ENCODE results near the gene PHEX.

PHEX gene

GRCh38 chrX:22206781-22207180 is 174.7 kb downstream of the PHEX start:
- Histone ChIP-seq H3K27me3 (replicated peaks in 2 of 5; ENCODE audit: control insufficient read depth in 4 of 5, insufficient read depth in 5 of 5, low read length in 4 of 5) (peaks cover 0 to 2% (median 0%) of the 10 kb centered on the region in 5 experiments), H3K4me1 (ENCODE audit: control extremely low read depth in 1 of 4, control insufficient read depth in 4 of 4, insufficient read depth in 4 of 4, low read length in 3 of 4) (no peaks in the 10 kb centered on the region), H3K36me3 (ENCODE audit: control insufficient read depth in 4 of 4, insufficient read depth in 4 of 4, low read length in 3 of 4) (no peaks in the 10 kb centered on the region), H3K27ac (ENCODE audit: insufficient read depth in 1 of 2, low read depth in 1 of 2, low read length in 2 of 2, poor library complexity in 1 of 2, severe bottlenecking in 2 of 2) (no peak overlapping the region), H3K9me3 (ENCODE audit: control extremely low read depth in 1 of 5, control insufficient read depth in 4 of 5, insufficient read depth in 2 of 5, low read depth in 1 of 5, low read length in 4 of 5) (no peaks in the 10 kb centered on the region), H3K4me3 (ENCODE audit: control insufficient read depth in 1 of 7, extremely low read depth in 1 of 7, insufficient read depth in 4 of 7, low read depth in 2 of 7, low read length in 6 of 7) (no peak overlapping the region)
- no peak for DNase-seq
- ChIA-PET CTCF (no interaction called here), POLR2A (no interaction called here)
- WGBS (ENCODE audit: insufficient coverage) = no CpG with 5 or more reads among the region's 1 CpG

- Histone ChIP-seq H3K36me3 (ENCODE audit: control insufficient read depth in 4 of 4, insufficient read depth in 4 of 4, low read length in 3 of 4) (no peaks in the 10 kb centered on the region), H3K4me3 (ENCODE audit: control insufficient read depth in 1 of 7, extremely low read depth in 1 of 7, insufficient read depth in 4 of 7, low read depth in 2 of 7, low read length in 6 of 7) (no peak overlapping the region), H3K9me3 (ENCODE audit: control extremely low read depth in 1 of 5, control insufficient read depth in 4 of 5, insufficient read depth in 2 of 5, low read depth in 1 of 5, low read length in 4 of 5) (no peaks in the 10 kb centered on the region), H3K4me1 (ENCODE audit: control extremely low read depth in 1 of 4, control insufficient read depth in 4 of 4, insufficient read depth in 4 of 4, low read length in 3 of 4) (no peaks in the 10 kb centered on the region), H3K27me3 (replicated peaks in 2 of 5; ENCODE audit: control insufficient read depth in 4 of 5, insufficient read depth in 5 of 5, low read length in 4 of 5) (peaks cover 0 to 2% (median 0%) of the 10 kb centered on the region in 5 experiments), H3K27ac (ENCODE audit: insufficient read depth in 1 of 2, low read depth in 1 of 2, low read length in 2 of 2, poor library complexity in 1 of 2, severe bottlenecking in 2 of 2) (no peak overlapping the region)
- ChIA-PET POLR2A (interaction anchor here (0.7 kb wide), 1 partner anchor 473 kb away, joined by 3 read pairs; no protein-coding TSS in a partner anchor), CTCF (no interaction called here)
- 95% methylated on average over 2 of the region's 2 CpGs for WGBS (ENCODE audit: insufficient coverage)
- DNase-seq = no peak
These were observed 188.8 kb downstream of the PHEX start for GRCh38 chrX:22220941-22221340.

DNA sequence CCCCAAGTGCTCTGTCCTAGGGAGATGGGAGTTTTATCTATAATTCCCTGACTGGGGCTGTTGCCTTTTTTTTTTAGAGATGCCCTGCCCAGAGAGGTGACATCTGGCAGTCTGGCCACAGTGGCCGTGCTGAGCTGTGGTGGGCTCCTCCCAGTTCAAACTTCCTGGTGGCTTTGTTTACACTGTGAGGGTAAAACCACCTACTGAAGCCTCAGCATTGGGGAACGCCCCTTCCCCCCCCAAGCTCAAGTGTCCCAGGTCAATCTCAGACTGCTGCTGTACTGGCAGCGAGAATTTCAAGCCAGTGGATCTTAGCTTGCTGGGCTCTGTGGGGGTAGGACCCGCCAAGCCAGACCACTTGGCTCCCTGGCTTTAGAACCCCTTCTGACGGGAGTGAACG is 202.3 kb downstream of the PHEX start:
- POLR2A ChIA-PET = no interaction called here
- H3K4me3 ChIP-seq (ENCODE audit: control insufficient read depth in 1 of 7, extremely low read depth in 1 of 7, insufficient read depth in 4 of 7, low read depth in 2 of 7, low read length in 6 of 7) = no peak overlapping the region

GRCh38 chrX:22237479-22237878 is 205.4 kb downstream of the PHEX start:
- CTCF ChIA-PET = no interaction called here
- no peak for DNase-seq
- POLR2A ChIA-PET = no interaction called here
- Histone ChIP-seq H3K27ac (ENCODE audit: insufficient read depth in 1 of 2, low read depth in 1 of 2, low read length in 2 of 2, poor library complexity in 1 of 2, severe bottlenecking in 2 of 2) (no peak overlapping the region), H3K27me3 (replicated peaks in 2 of 5; ENCODE audit: control insufficient read depth in 4 of 5, insufficient read depth in 5 of 5, low read length in 4 of 5) (no peaks in the 10 kb centered on the region), H3K36me3 (ENCODE audit: control insufficient read depth in 4 of 4, insufficient read depth in 4 of 4, low read length in 3 of 4) (no peaks in the 10 kb centered on the region), H3K4me1 (ENCODE audit: control extremely low read depth in 1 of 4, control insufficient read depth in 4 of 4, insufficient read depth in 4 of 4, low read length in 3 of 4) (no peaks in the 10 kb centered on the region), H3K9me3 (ENCODE audit: control extremely low read depth in 1 of 5, control insufficient read depth in 4 of 5, insufficient read depth in 2 of 5, low read depth in 1 of 5, low read length in 4 of 5) (no peaks in the 10 kb centered on the region), H3K4me3 (ENCODE audit: control insufficient read depth in 1 of 7, extremely low read depth in 1 of 7, insufficient read depth in 4 of 7, low read depth in 2 of 7, low read length in 6 of 7) (no peak overlapping the region)
- 84% methylated on average over 2 of the region's 2 CpGs for WGBS (ENCODE audit: insufficient coverage)

More for the DNA sequence above, 202.3 kb downstream of the PHEX start:
- no peaks in the 10 kb centered on the region for H3K9me3 ChIP-seq (ENCODE audit: control extremely low read depth in 1 of 5, control insufficient read depth in 4 of 5, insufficient read depth in 2 of 5, low read depth in 1 of 5, low read length in 4 of 5)
- 58% methylated on average over 4 of the region's 6 CpGs for WGBS (ENCODE audit: insufficient coverage)
- H3K27me3 ChIP-seq (replicated peaks in 2 of 5; ENCODE audit: control insufficient read depth in 4 of 5, insufficient read depth in 5 of 5, low read length in 4 of 5) = no peaks in the 10 kb centered on the region
- no peak for DNase-seq
- no peaks in the 10 kb centered on the region for H3K4me1 ChIP-seq (ENCODE audit: control extremely low read depth in 1 of 4, control insufficient read depth in 4 of 4, insufficient read depth in 4 of 4, low read length in 3 of 4)
- H3K27ac ChIP-seq (ENCODE audit: insufficient read depth in 1 of 2, low read depth in 1 of 2, low read length in 2 of 2, poor library complexity in 1 of 2, severe bottlenecking in 2 of 2) = no peak overlapping the region
- no peaks in the 10 kb centered on the region for H3K36me3 ChIP-seq (ENCODE audit: control insufficient read depth in 4 of 4, insufficient read depth in 4 of 4, low read length in 3 of 4)
- CTCF ChIA-PET = no interaction called here

- 60% methylated on average over 1 of the region's 2 CpGs for WGBS (ENCODE audit: insufficient coverage)
- ChIA-PET CTCF (no interaction called here), POLR2A (no interaction called here)
- no peak for DNase-seq
- H3K4me1 ChIP-seq (ENCODE audit: control extremely low read depth in 1 of 4, control insufficient read depth in 4 of 4, insufficient read depth in 4 of 4, low read length in 3 of 4) = no peaks in the 10 kb centered on the region
- no peaks in the 10 kb centered on the region for H3K9me3 ChIP-seq (ENCODE audit: control extremely low read depth in 1 of 5, control insufficient read depth in 4 of 5, insufficient read depth in 2 of 5, low read depth in 1 of 5, low read length in 4 of 5)
- H3K27me3 ChIP-seq (replicated peaks in 2 of 5; ENCODE audit: control insufficient read depth in 4 of 5, insufficient read depth in 5 of 5, low read length in 4 of 5) = no peaks in the 10 kb centered on the region
- no peak overlapping the region for H3K27ac ChIP-seq (ENCODE audit: insufficient read depth in 1 of 2, low read depth in 1 of 2, low read length in 2 of 2, poor library complexity in 1 of 2, severe bottlenecking in 2 of 2)
- H3K4me3 ChIP-seq (ENCODE audit: control insufficient read depth in 1 of 7, extremely low read depth in 1 of 7, insufficient read depth in 4 of 7, low read depth in 2 of 7, low read length in 6 of 7) = no peak overlapping the region
- no peaks in the 10 kb centered on the region for H3K36me3 ChIP-seq (ENCODE audit: control insufficient read depth in 4 of 4, insufficient read depth in 4 of 4, low read length in 3 of 4)
These were observed 214.5 kb downstream of the PHEX start for GRCh38 chrX:22246620-22247019.

DNA sequence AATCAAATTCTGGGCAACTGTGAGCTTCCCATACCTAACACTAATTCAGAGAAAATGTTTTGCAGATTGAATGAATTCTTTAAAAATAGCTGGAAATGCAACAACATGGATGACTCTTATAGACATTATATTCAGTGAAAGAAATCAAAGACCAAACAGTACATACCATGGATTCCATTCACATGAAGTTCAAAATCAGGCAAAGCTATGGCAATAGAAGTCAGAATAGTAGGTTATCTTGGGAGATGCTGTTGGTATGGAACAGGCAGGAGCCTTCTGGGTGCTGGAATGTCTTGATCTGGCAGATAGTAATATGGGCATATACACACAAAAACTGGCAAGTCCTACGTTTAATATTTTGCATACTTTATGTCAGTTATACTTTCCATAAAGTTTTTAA is 215.0 kb downstream of the PHEX start:
- Histone ChIP-seq H3K27me3 (replicated peaks in 2 of 5; ENCODE audit: control insufficient read depth in 4 of 5, insufficient read depth in 5 of 5, low read length in 4 of 5) (no peaks in the 10 kb centered on the region), H3K36me3 (ENCODE audit: control insufficient read depth in 4 of 4, insufficient read depth in 4 of 4, low read length in 3 of 4) (no peaks in the 10 kb centered on the region), H3K4me1 (ENCODE audit: control extremely low read depth in 1 of 4, control insufficient read depth in 4 of 4, insufficient read depth in 4 of 4, low read length in 3 of 4) (no peaks in the 10 kb centered on the region), H3K4me3 (ENCODE audit: control insufficient read depth in 1 of 7, extremely low read depth in 1 of 7, insufficient read depth in 4 of 7, low read depth in 2 of 7, low read length in 6 of 7) (no peak overlapping the region), H3K9me3 (ENCODE audit: control extremely low read depth in 1 of 5, control insufficient read depth in 4 of 5, insufficient read depth in 2 of 5, low read depth in 1 of 5, low read length in 4 of 5) (no peaks in the 10 kb centered on the region), H3K27ac (ENCODE audit: insufficient read depth in 1 of 2, low read depth in 1 of 2, low read length in 2 of 2, poor library complexity in 1 of 2, severe bottlenecking in 2 of 2) (no peak overlapping the region)
- DNase-seq = no peak
- WGBS (ENCODE audit: insufficient coverage) = no CpG with 5 or more reads among the region's 1 CpG
- ChIA-PET POLR2A (no interaction called here), CTCF (no interaction called here)

- ChIA-PET POLR2A (no interaction called here), CTCF (no interaction called here)
- H3K9me3 ChIP-seq (ENCODE audit: control extremely low read depth in 1 of 5, control insufficient read depth in 4 of 5, insufficient read depth in 2 of 5, low read depth in 1 of 5, low read length in 4 of 5) = no peaks in the 10 kb centered on the region
- no peaks in the 10 kb centered on the region for H3K27me3 ChIP-seq (replicated peaks in 2 of 5; ENCODE audit: control insufficient read depth in 4 of 5, insufficient read depth in 5 of 5, low read length in 4 of 5)
- no peak overlapping the region for H3K27ac ChIP-seq (ENCODE audit: insufficient read depth in 1 of 2, low read depth in 1 of 2, low read length in 2 of 2, poor library complexity in 1 of 2, severe bottlenecking in 2 of 2)
- no peak for DNase-seq
- WGBS (ENCODE audit: insufficient coverage) = no CpG with 5 or more reads among the region's 3 CpGs
- H3K4me1 ChIP-seq (ENCODE audit: control extremely low read depth in 1 of 4, control insufficient read depth in 4 of 4, insufficient read depth in 4 of 4, low read length in 3 of 4) = no peaks in the 10 kb centered on the region
- H3K4me3 ChIP-seq (ENCODE audit: control insufficient read depth in 1 of 7, extremely low read depth in 1 of 7, insufficient read depth in 4 of 7, low read depth in 2 of 7, low read length in 6 of 7) = no peak overlapping the region
- H3K36me3 ChIP-seq (ENCODE audit: control insufficient read depth in 4 of 4, insufficient read depth in 4 of 4, low read length in 3 of 4) = no peaks in the 10 kb centered on the region
These were observed 216.3 kb downstream of the PHEX start for GRCh38 chrX:22248401-22248800.
